ENCODE results near the gene FAM72C.
"Not testable (repeated sequence)": the region's sequence is repeated elsewhere in the genome, so short reads cannot be mapped to it uniquely, and the experiment has no call there.

FAM72C gene

GRCh38 chr1:143971924-143972700, at the start of gene FAM72C:
FAM72C (minus strand) TSS chr1:143971986; CDS start chr1:143971141, 845 bp downstream.
- DNase-seq, result not testable (repeated sequence)

- DNase-seq, result not testable (repeated sequence)
Measured at GRCh38 chr1:144020001-144020738, 48.4 kb upstream of the FAM72C start.

GRCh38 chr1:144019101-144019500, 47.3 kb upstream of the FAM72C start:
- DNase-seq, result not testable (repeated sequence)

- not testable (repeated sequence) for DNase-seq
Measured at GRCh38 chr1:144015180-144015966, 43.6 kb upstream of the FAM72C start.

- DNase-seq, result not testable (repeated sequence)
Measured at GRCh38 chr1:144014528-144014927, 42.7 kb upstream of the FAM72C start.

- DNase-seq, result not testable (repeated sequence)
Measured at GRCh38 chr1:144014121-144014520, 42.3 kb upstream of the FAM72C start.

- DNase-seq, result not testable (repeated sequence)
Measured at GRCh38 chr1:144012168-144012733, 40.5 kb upstream of the FAM72C start.

- DNase-seq, result not testable (repeated sequence)
Measured at GRCh38 chr1:144009410-144009809, 37.6 kb upstream of the FAM72C start.

GRCh38 chr1:144004259-144004658, 32.5 kb upstream of the FAM72C start:
- DNase-seq, result not testable (repeated sequence)

- DNase-seq, result not testable (repeated sequence)
Measured at GRCh38 chr1:144003306-144004029, 31.7 kb upstream of the FAM72C start.

GRCh38 chr1:144002141-144002881, 30.5 kb upstream of the FAM72C start:
- not testable (repeated sequence) for DNase-seq

GRCh38 chr1:144001077-144001476, 29.3 kb upstream of the FAM72C start:
- DNase-seq, result not testable (repeated sequence)

GRCh38 chr1:143996020-143996419, 24.2 kb upstream of the FAM72C start:
- DNase-seq, result not testable (repeated sequence)

- not testable (repeated sequence) for DNase-seq
Measured at GRCh38 chr1:143993301-143993907, 21.6 kb upstream of the FAM72C start.

GRCh38 chr1:143990699-143991098, 18.9 kb upstream of the FAM72C start:
- DNase-seq, result not testable (repeated sequence)

- DNase-seq, result not testable (repeated sequence)
Measured at GRCh38 chr1:143989719-143990118, 17.9 kb upstream of the FAM72C start.

- DNase-seq, result not testable (repeated sequence)
Measured at GRCh38 chr1:143989427-143989712, 17.6 kb upstream of the FAM72C start.

GRCh38 chr1:143988602-143989426, 17.0 kb upstream of the FAM72C start:
- not testable (repeated sequence) for DNase-seq

GRCh38 chr1:143987868-143988267, 16.1 kb upstream of the FAM72C start:
- DNase-seq, result not testable (repeated sequence)
